Measurements from ENCODE around the gene OR52E2. TPM values are rescaled to one million over a fixed set of nuclear protein-coding genes. Genes with fewer than 3 reads are reported as not detected.

Gene OR52E2
- total RNA-seq, 1 donor from 2014 or later = not detected

DNA sequence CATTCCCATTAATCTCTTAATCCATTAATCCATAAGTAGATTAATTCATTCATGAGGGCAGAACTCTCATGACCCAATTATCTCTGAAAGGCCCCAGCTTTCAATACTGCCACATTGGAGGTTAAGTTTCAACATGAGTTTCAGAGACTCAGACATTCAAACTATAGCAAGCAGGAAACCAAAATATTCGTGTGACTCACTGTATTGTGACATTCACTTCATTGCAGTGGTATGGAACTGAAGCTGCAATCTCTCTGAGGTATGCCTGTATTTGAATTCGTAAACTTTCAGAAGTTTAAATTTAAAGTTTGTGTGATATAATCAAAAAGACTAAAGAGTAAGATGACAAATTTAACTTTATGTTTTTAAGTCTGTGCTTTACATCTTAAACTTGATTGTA lies 16.0 kb downstream of the OR52E2 start:
- TF ChIP-seq, protein P1, sequence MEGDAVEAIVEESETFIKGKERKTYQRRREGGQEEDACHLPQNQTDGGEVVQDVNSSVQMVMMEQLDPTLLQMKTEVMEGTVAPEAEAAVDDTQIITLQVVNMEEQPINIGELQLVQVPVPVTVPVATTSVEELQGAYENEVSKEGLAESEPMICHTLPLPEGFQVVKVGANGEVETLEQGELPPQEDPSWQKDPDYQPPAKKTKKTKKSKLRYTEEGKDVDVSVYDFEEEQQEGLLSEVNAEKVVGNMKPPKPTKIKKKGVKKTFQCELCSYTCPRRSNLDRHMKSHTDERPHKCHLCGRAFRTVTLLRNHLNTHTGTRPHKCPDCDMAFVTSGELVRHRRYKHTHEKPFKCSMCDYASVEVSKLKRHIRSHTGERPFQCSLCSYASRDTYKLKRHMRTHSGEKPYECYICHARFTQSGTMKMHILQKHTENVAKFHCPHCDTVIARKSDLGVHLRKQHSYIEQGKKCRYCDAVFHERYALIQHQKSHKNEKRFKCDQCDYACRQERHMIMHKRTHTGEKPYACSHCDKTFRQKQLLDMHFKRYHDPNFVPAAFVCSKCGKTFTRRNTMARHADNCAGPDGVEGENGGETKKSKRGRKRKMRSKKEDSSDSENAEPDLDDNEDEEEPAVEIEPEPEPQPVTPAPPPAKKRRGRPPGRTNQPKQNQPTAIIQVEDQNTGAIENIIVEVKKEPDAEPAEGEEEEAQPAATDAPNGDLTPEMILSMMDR (IDR thresholded peaks at IDR 0.05; ENCODE audit: borderline replicate concordance) = no peak
- Histone ChIP-seq H3K4me3 (no peak overlapping the region), H3K9me3 (replicated peaks) (no peaks in the 10 kb centered on the region), H3K4me1 (no peaks in the 10 kb centered on the region), H3K36me3 (no peaks in the 10 kb centered on the region), H3K27me3 (ENCODE audit: low read depth) (no peaks in the 10 kb centered on the region), H3K27ac (replicated peaks) (no peak overlapping the region)
- DNase-seq = no peak
- intact Hi-C loops (cut with micrococcal nuclease) = no loop called here

DNA sequence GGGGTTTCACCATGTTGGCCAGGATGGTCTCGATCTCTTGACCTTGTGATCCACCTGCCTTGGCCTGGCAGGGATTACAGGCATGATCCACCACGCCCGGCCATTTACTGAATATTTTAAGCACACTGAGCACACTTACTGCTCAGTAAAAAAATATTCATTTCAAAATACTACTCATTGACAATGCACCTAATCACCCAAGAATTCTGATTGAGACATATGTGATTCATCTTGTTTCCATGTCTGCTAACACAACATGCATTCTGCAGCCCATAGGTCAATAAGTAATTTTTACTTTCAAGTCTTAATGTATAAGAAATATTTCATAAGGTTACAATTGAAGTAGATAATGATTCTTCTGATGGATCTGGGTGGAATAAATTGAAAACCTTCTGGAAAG lies 17.3 kb downstream of the OR52E2 start:
- intact Hi-C loops (cut with micrococcal nuclease) = no loop called here
- no peak for DNase-seq
- H3K27me3 ChIP-seq (ENCODE audit: low read depth) = no peaks in the 10 kb centered on the region
- TF ChIP-seq, protein P1 (IDR thresholded peaks at IDR 0.05; ENCODE audit: borderline replicate concordance) = no peak
- no peaks in the 10 kb centered on the region for H3K36me3 ChIP-seq
- no peak overlapping the region for H3K4me3 ChIP-seq
- H3K9me3 ChIP-seq (replicated peaks) = no peaks in the 10 kb centered on the region
- H3K27ac ChIP-seq (replicated peaks) = no peak overlapping the region
- H3K4me1 ChIP-seq = no peaks in the 10 kb centered on the region

DNA sequence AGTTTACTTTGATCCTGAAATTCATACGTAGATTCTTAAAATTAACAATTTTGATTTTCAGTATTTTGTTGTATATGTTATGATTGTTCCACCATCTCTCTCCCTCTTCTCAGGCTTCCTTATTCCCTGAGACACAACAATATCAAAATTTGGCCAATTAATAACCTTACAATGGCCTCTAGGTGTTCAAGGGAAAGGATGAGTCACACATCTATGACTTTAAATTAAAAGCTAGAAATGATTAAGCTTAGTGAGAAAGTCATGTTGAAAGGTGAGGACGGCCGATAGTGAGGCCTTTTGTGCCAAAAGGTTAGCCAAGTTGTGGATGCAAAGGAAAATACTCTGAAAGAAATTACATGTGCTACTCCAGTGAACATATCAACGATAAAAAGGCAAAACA lies 18.6 kb downstream of the OR52E2 start:
- DNase-seq = no peak
- no peaks in the 10 kb centered on the region for H3K36me3 ChIP-seq
- TF ChIP-seq, protein P1 (IDR thresholded peaks at IDR 0.05; ENCODE audit: borderline replicate concordance) = no peak
- H3K27me3 ChIP-seq (ENCODE audit: low read depth) = no peaks in the 10 kb centered on the region
- intact Hi-C loops (cut with micrococcal nuclease) = no loop called here
- no peaks in the 10 kb centered on the region for H3K9me3 ChIP-seq (replicated peaks)
- H3K4me1 ChIP-seq = no peaks in the 10 kb centered on the region
- no peak overlapping the region for H3K4me3 ChIP-seq
- H3K27ac ChIP-seq (replicated peaks) = no peak overlapping the region

DNA sequence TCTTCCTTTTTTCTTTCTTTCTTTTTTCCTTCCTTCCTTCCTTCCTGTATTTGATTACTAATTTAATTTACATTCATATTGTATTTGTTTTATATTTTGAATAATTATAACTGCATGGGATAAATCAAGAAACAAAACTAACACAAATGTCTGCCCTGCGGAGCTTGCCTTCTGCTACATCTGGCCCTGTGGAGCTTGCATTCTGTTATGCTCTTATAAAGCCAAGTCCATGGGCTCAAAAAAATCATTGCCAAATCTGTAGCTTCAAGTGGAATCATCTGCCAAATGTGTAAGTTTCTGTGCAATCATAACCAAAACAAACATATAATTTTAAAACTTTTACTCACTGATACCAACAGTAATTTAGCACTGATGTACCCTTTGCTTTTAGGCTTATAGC lies 21.1 kb downstream of the OR52E2 start:
- TF ChIP-seq, protein P1 (IDR thresholded peaks at IDR 0.05; ENCODE audit: borderline replicate concordance) = no peak
- H3K4me1 ChIP-seq = no peaks in the 10 kb centered on the region
- no peak overlapping the region for H3K27ac ChIP-seq (replicated peaks)
- H3K9me3 ChIP-seq (replicated peaks) = no peaks in the 10 kb centered on the region
- no peak overlapping the region for H3K4me3 ChIP-seq
- H3K36me3 ChIP-seq = no peaks in the 10 kb centered on the region
- DNase-seq = no peak
- no peaks in the 10 kb centered on the region for H3K27me3 ChIP-seq (ENCODE audit: low read depth)
- intact Hi-C loops (cut with micrococcal nuclease) = no loop called here

DNA sequence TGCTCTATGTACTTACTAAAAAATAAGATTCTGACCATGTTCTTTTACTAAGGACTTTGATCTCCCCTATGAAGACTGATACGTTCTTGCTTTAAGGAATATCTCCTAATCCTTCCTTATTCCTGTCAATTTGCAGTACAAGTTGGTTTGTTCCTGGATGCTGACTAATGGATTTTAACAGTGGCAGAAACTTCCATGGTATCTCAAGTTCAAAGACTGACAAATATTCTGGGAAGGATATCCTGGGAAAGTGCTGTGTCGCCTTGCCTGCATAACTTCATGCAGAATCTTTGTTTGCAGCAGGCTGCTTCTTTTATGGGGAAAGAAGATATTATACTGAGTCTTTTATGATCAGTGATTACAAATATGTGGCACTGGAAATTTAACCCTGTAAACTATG lies 21.5 kb downstream of the OR52E2 start:
- no peaks in the 10 kb centered on the region for H3K4me1 ChIP-seq
- TF ChIP-seq, protein P1 (IDR thresholded peaks at IDR 0.05; ENCODE audit: borderline replicate concordance) = no peak
- H3K4me3 ChIP-seq = no peak overlapping the region
- intact Hi-C loops (cut with micrococcal nuclease) = no loop called here
- H3K9me3 ChIP-seq (replicated peaks) = no peaks in the 10 kb centered on the region
- H3K36me3 ChIP-seq = no peaks in the 10 kb centered on the region
- H3K27me3 ChIP-seq (ENCODE audit: low read depth) = no peaks in the 10 kb centered on the region
- H3K27ac ChIP-seq (replicated peaks) = no peak overlapping the region
- no peak for DNase-seq

DNA sequence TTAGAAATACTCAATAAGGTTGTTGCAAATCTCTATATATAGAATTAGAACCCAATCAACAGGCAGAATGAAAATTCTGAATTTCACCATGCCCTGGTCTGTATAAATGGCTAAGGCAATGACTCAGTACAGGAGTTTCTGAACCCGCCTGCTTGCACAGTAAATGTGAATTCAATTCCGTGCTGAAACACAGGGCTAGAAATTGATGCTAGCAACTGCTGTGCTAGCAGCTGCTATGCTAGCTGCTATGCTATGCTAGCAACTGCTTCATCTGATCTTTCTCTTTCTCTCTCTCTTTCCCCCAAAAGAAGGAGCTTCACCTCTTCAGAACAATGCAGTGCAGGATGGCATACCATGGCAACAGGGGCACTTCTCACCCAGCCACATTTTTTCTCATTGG lies 22.8 kb downstream of the OR52E2 start:
- TF ChIP-seq, protein P1 (IDR thresholded peaks at IDR 0.05; ENCODE audit: borderline replicate concordance) = no peak
- H3K4me3 ChIP-seq = no peak overlapping the region
- no peak overlapping the region for H3K27ac ChIP-seq (replicated peaks)
- intact Hi-C loops (cut with micrococcal nuclease) = no loop called here
- no peaks in the 10 kb centered on the region for H3K36me3 ChIP-seq
- DNase-seq = no peak
- H3K27me3 ChIP-seq (ENCODE audit: low read depth) = no peaks in the 10 kb centered on the region
- peaks cover 5% of the 10 kb centered on the region for H3K9me3 ChIP-seq (replicated peaks)
- H3K4me1 ChIP-seq = no peaks in the 10 kb centered on the region

Measured in left ventricle myocardium inferior (tissue), 1 donor.